Adrenal gland (tissue), 5 donors: Measurements from ENCODE around the gene OPA1.
"Not testable (repeated sequence)": the region's sequence is repeated elsewhere in the genome, so short reads cannot be mapped to it uniquely, and the experiment has no call there.

Experiments used
- POLR2A ChIP-seq, 2 donors: fragments of 450-650 bp; IDR thresholded peaks; one replicate each; pipeline ENCODE4 v1.6.1; 2017; ENCODE audit warnings: antibody characterized with exemption in 2 of 2, mild to moderate bottlenecking in 2 of 2, moderate library complexity in 1 of 2
- TF ChIP-seq, protein P1 (sequence below), 6 experiments: fragments of 450-650 bp in 4 of 6; fragments of 200-600 bp in 2 of 6; sonication (generic) in 1 of 6; IDR thresholded peaks; 1 replicate in 5 of 6; 2 replicates in 1 of 6; pipeline versions ENCODE4 v1.5.1 to v1.8.0; 2016 to 2021; ENCODE audit warnings: antibody characterized with exemption in 6 of 6, mild to moderate bottlenecking in 2 of 6, moderate library complexity in 1 of 6
- donor health status: DM: no; HTN: no; CAD: no.

DNA sequence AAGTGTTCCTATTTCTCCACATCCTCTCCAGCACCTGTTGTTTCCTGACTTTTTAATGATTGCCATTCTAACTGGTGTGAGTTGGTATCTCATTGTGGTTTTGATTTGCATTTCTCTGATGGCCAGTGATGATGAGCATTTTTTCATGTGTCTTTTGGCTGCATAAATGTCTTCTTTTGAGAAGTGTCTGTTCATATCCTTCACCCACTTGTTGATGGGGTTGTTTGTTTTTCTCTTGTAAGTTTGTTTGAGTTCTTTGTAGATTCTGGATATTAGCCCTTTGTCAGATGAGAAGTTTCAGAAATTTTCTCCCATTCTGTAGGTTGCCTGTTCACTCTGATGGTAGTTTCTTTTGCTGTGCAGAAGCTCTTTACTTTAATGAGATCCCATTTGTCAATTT lies 13.9 kb downstream of the OPA1 start:
- TF ChIP-seq, protein P1, sequence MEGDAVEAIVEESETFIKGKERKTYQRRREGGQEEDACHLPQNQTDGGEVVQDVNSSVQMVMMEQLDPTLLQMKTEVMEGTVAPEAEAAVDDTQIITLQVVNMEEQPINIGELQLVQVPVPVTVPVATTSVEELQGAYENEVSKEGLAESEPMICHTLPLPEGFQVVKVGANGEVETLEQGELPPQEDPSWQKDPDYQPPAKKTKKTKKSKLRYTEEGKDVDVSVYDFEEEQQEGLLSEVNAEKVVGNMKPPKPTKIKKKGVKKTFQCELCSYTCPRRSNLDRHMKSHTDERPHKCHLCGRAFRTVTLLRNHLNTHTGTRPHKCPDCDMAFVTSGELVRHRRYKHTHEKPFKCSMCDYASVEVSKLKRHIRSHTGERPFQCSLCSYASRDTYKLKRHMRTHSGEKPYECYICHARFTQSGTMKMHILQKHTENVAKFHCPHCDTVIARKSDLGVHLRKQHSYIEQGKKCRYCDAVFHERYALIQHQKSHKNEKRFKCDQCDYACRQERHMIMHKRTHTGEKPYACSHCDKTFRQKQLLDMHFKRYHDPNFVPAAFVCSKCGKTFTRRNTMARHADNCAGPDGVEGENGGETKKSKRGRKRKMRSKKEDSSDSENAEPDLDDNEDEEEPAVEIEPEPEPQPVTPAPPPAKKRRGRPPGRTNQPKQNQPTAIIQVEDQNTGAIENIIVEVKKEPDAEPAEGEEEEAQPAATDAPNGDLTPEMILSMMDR (IDR thresholded peaks at IDR 0.05), result not testable (repeated sequence)
- TF ChIP-seq POLR2A (IDR thresholded peaks at IDR 0.05), result not testable (repeated sequence)
